Fibroblast of pulmonary artery (primary cell): ENCODE results near the gene ZNF710.

Experiments
- DNase-seq: peaks from one replicate; pipeline ENCODE4 v3.0.0-alpha.2; 2010; ENCODE audit warnings: low read depth
- H3K4me3 ChIP-seq: replicated peaks from 2 replicates; pipeline ENCODE4 v1.5.1; 2011; ENCODE audit warnings: low read depth, mild to moderate bottlenecking, control low read depth, low read length, moderate library complexity
- TF ChIP-seq, protein P1 (sequence below): IDR thresholded peaks from 2 replicates; pipeline ENCODE4 v1.5.1; 2011; ENCODE audit warnings: mild to moderate bottlenecking, control low read depth, low read length, inconsistent platforms; ENCODE audit errors: missing control alignments

Gene ZNF710

DNA sequence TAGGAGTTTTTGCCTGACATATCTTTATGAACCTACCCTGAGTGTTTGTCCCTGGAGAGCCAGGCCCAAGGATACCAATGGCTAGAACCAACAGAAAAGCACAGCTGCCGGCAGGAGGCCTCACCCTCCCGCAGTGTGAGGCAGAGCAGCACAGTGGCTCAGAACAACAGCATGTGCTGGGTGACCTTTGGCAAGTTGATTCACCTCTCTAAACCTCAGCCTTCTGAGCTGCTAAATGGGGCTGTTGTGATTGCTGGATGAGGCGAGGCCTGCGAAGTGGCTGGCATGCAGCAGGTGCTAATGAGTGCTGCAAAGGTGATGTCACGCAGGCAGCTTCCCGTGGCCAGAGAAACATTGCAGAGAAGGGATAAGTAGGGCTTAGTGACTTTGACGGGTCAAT, 77.8 kb downstream of the ZNF710 start:
- H3K4me3 ChIP-seq: no peak overlapping the region
- TF ChIP-seq, protein P1, sequence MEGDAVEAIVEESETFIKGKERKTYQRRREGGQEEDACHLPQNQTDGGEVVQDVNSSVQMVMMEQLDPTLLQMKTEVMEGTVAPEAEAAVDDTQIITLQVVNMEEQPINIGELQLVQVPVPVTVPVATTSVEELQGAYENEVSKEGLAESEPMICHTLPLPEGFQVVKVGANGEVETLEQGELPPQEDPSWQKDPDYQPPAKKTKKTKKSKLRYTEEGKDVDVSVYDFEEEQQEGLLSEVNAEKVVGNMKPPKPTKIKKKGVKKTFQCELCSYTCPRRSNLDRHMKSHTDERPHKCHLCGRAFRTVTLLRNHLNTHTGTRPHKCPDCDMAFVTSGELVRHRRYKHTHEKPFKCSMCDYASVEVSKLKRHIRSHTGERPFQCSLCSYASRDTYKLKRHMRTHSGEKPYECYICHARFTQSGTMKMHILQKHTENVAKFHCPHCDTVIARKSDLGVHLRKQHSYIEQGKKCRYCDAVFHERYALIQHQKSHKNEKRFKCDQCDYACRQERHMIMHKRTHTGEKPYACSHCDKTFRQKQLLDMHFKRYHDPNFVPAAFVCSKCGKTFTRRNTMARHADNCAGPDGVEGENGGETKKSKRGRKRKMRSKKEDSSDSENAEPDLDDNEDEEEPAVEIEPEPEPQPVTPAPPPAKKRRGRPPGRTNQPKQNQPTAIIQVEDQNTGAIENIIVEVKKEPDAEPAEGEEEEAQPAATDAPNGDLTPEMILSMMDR: no peak
- no peak for DNase-seq

DNA sequence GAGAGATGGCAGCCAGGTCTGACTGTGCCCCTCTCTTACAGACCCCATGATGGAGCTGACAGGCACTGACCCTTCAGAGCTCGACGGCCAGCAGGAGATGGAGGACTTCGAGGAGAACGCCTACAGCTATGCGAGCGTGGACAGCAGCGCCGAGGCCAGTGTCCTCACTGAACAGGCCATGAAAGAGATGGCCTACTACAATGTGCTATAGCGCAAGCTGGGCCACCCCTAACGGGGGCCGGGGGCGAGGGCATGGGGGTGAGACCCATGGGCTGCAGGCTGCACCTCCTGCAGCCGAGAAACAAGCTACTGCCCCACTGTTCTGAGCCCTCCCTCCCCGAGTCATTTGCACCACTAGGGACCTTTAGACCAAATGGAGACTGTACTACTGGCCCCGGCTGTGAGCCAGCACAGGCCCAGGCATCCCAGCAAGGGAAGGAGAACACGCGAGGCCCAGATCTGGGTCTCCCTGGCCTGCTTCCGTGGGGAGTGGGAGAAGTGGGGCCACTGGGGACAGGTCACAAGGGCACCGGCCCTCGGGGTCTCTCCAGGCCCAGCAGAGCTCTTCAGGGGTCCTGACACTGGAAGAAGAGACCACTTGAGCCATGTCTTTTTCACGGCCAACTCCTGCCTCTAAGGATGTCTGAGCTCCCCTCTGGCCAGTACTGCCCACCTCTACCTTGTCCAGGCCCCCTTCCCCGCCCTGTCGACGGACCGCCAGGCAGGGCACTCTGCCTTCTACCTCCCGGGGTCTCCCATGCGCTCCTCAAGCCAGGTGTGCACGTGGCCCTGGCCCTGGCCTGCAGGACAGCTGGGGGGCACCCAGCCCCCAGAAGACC, 78.7 kb downstream of the ZNF710 start:
- H3K4me3 ChIP-seq: no peak overlapping the region
- no peak for DNase-seq
- TF ChIP-seq, protein P1: no peak

DNA sequence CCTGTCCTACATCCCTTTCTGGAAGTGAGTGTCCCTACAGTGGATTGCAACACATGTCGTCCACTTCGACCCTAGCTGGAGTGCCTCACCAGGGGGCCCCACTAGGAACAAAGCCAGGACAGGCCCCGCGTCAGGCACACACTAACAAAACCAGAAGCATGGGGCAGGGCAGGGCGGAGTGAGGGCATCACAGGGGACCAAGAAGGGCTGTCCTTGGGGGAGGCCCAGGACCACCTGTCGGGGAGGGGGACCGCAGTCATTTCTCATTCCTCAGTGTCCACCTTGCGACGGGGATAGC, 79.3 kb downstream of the ZNF710 start:
- TF ChIP-seq, protein P1: no peak
- DNase-seq: no peak
- no peak overlapping the region for H3K4me3 ChIP-seq

DNA sequence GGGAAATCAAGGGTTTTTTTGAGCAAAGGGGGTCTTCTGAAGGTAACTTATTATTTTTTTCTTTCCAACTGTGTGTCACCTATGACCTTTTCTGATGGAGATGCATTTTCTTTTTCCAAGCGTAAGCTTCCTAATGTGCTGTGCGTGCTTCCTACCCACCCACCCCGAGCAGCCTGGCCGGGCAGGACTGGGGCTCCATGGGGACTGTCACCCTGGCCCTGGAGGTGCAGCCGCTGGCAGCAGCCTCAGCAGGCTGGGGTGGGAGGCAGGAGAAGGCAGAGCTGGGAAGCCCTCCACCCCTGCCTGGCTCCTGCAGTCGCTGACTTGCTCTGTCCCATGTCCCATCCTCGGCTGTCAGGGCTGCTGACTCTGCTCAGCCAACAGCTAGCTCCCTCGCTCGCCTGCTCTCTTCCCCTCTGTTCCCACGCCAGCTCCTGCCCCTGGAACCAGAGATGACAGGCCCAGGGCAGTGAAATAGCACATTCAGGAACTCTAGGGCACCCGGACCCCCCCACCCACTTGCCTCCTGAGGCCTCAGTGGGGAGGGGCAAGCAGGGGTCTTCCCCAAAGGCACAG, 79.8 kb downstream of the ZNF710 start:
- H3K4me3 ChIP-seq: no peak overlapping the region
- TF ChIP-seq, protein P1: no peak

DNA sequence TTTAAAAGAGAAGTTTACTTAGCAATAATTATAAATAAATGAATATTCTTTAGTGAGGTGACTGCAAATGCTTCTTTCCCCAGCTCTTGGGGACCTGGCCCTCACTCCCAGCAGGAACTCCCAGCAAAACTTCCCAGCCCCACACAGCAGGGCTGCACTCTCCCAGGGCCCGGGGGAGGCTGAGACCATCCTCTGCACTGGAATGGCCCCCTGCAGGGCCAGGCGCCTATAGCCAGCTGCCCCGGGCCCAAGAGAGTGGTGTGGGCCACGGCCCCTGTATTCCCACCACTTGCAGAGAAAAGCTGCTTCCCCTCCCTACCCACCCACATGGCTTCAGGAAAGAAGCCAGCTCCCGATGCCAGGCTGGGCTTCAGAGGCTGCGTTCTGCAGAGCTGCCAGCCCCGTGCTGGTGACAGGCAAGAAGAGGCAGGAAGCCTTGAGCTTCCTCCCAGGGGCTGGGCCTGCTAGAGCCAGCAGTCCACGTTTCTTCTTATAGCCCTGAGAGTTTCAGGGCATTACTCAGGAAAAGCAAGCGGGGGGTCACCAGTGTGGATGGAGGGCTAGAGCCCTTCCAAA, 81.1 kb downstream of the ZNF710 start:
- TF ChIP-seq, protein P1: no peak
- H3K4me3 ChIP-seq: no peak overlapping the region
- no peak for DNase-seq

More for the DNA sequence above, 79.8 kb downstream of the ZNF710 start:
- DNase-seq: no peak

DNA sequence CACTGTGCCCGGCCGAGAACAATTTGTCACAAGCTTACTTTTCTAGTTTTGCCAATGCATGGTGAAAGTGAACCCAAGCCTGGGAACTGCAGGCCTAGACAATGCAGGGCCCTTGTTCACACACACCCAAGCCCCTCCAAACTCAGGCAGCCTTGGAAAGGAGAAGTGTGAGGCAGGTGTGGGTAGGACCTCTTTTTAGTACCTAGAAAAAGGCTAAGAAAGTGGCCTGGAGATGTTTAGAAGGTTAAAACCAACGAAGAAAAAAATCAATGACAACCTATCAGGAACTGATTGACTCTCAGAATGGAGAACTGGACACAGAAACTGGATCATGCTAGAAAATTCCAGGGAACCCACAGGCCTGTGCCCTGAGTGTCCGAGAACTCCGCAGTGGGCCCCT, 82.3 kb downstream of the ZNF710 start:
- TF ChIP-seq, protein P1: no peak
- H3K4me3 ChIP-seq: no peak overlapping the region
- no peak for DNase-seq
